ENCODE measurements around the gene SUCLG2. TPM values are rescaled to one million over a fixed set of nuclear protein-coding genes. Genes with fewer than 3 reads are reported as not detected.
A peak's percentile ranks its signal among the peaks of the same experiment; 100 is the strongest.

The SUCLG2 gene
- total and polyA plus RNA-seq, 9 of the 15 experiments (the other 6 are each of a cell fraction or from before 2014, with no cell fraction given), result 10.1 to 41.4 (median 29.0) TPM

DNA sequence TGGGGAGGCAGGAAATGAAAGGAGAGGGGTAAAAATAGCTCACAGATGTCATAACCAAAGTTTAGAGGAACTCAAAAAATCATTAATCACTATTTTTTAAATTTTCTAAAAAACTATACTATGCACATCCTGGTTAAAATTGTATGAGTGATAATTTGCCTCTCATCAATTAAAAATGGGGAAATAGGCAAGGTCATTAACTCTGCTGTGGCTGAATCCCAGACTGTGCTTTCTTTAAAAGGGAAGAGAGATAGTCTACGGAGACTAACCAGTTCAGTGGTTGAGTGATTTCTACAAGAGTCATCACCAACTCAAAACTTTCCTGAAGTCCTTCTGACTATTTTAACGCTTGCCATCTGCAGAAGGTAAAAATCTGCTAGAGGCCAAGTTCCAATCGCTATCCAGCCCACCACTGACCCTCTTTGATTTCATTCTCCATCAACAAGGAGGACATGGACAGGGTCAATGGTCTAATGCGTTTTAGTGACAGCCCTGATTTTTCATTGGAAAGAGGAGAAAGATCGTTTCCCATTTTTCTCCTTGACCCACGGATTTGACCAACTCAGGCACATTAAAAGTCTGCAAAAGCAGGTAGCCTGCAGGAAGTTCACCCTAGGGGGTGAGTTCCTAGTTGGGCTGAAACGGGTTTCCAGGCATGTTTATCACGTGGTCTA is 850 bp downstream of the SUCLG2 start:
- Histone ChIP-seq H3K27ac (ENCODE audit: extremely low read depth, low read depth, low read length) (peak overlapping the region; percentile 88), H2AFZ (ENCODE audit: low read depth, low read length) (peak overlapping the region; percentile 100), H3K79me2 (ENCODE audit: control insufficient read depth, insufficient read depth, low read length) (peaks cover 46% of the 10 kb centered on the region), H4K20me1 (replicated peaks; ENCODE audit: control insufficient read depth, insufficient read depth, low read length) (no peaks in the 10 kb centered on the region), H3K9me1 (ENCODE audit: control insufficient read depth, insufficient read depth, low read length) (no peaks in the 10 kb centered on the region), H3K4me1 (replicated peaks in 1 of 2; ENCODE audit: control insufficient read depth in 2 of 2, insufficient read depth in 2 of 2, low read length in 2 of 2) (peaks cover 6 to 14% of the 10 kb centered on the region in 2 experiments; a peak in 4 of 5 replicates), H3K9me3 (replicated peaks; ENCODE audit: control insufficient read depth, insufficient read depth, low read depth, low read length) (peaks cover 4% of the 10 kb centered on the region; the same call in 1 of the 2 replicates), H3K36me3 (ENCODE audit: control insufficient read depth, insufficient read depth, low read length) (peaks cover 2% of the 10 kb centered on the region; the same call in 2 of the 3 replicates), H3K4me3 (peak overlapping the region; percentile 91), H3K9ac (ENCODE audit: insufficient read depth in 1 of 2, low read depth in 2 of 2, low read length in 2 of 2) (peak overlapping the region; percentile 83 to 98), H3K4me2 (ENCODE audit: insufficient read depth, low read length) (peak overlapping the region; percentile 82), H3K27me3 (ENCODE audit: control insufficient read depth in 2 of 2, insufficient read depth in 2 of 2, low read length in 2 of 2) (no peaks in the 10 kb centered on the region)
- 2% methylated on average over 8 of the region's 8 CpGs for WGBS (ENCODE audit: insufficient coverage, low coverage, missing lambda C conversion rate)
- peak in 2 of 4 experiments; percentile 10 for DNase-seq (ENCODE audit: extremely low read depth in 1 of 4, low spot score in 3 of 4)
- CTCF ChIA-PET (ENCODE audit: low intra/inter-chr PET ratio), result no interaction called here
- in situ Hi-C loops (cut with MboI), result no loop called here
- intact Hi-C loops (cut with micrococcal nuclease), result no loop called here
- POLR2A ChIA-PET, result interaction anchor here (1.3 kb wide), 1 partner anchor 13 kb away, joined by 4 read pairs; no protein-coding TSS in a partner anchor
- FAIRE-seq, result peak; percentile 63
- ATAC-seq, result peak; percentile 24
- BruUV-seq (replicated peaks), result TSS peak; percentile 41
- TF ChIP-seq ZNF780A (CRISPR knock-in tag; IDR thresholded peaks at IDR 0.05), result no peak
- TF ChIP-seq TSC22D4 (tag; IDR thresholded peaks at IDR 0.05), result no peak
- no peak for TF ChIP-seq ZEB2 (IDR thresholded peaks at IDR 0.05)
- no peak for TF ChIP-seq MCM5 (IDR thresholded peaks at IDR 0.05; ENCODE audit: low read depth)
- TF ChIP-seq, protein P1, sequence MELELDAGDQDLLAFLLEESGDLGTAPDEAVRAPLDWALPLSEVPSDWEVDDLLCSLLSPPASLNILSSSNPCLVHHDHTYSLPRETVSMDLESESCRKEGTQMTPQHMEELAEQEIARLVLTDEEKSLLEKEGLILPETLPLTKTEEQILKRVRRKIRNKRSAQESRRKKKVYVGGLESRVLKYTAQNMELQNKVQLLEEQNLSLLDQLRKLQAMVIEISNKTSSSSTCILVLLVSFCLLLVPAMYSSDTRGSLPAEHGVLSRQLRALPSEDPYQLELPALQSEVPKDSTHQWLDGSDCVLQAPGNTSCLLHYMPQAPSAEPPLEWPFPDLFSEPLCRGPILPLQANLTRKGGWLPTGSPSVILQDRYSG (tag; conservative IDR thresholded peaks at IDR 0.05; ENCODE audit: low read depth), result no peak
- TF ChIP-seq, protein P2, sequence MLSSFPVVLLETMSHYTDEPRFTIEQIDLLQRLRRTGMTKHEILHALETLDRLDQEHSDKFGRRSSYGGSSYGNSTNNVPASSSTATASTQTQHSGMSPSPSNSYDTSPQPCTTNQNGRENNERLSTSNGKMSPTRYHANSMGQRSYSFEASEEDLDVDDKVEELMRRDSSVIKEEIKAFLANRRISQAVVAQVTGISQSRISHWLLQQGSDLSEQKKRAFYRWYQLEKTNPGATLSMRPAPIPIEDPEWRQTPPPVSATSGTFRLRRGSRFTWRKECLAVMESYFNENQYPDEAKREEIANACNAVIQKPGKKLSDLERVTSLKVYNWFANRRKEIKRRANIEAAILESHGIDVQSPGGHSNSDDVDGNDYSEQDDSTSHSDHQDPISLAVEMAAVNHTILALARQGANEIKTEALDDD (IDR thresholded peaks at IDR 0.05), result peak; percentile 87
- no peak for TF ChIP-seq KLF10 (CRISPR knock-in tag; IDR thresholded peaks at IDR 0.05)
- TF ChIP-seq MNT (conservative IDR thresholded peaks at IDR 0.05), result peak in 1 of 2 experiments; percentile 35; a peak in 1 of 4 replicates
- no peak for TF ChIP-seq TBP (optimal IDR thresholded peaks at IDR 0.05; ENCODE audit: low read depth, low read length)
- no peak for TF ChIP-seq THRB (CRISPR knock-in tag; conservative IDR thresholded peaks at IDR 0.05)
- TF ChIP-seq ATF2 (CRISPR knock-in tag; IDR thresholded peaks at IDR 0.05), result no peak
- TF ChIP-seq L3MBTL2 (IDR thresholded peaks at IDR 0.05), result no peak
- TF ChIP-seq MAFG (tag; conservative IDR thresholded peaks at IDR 0.05), result no peak
- TF ChIP-seq, protein P3, sequence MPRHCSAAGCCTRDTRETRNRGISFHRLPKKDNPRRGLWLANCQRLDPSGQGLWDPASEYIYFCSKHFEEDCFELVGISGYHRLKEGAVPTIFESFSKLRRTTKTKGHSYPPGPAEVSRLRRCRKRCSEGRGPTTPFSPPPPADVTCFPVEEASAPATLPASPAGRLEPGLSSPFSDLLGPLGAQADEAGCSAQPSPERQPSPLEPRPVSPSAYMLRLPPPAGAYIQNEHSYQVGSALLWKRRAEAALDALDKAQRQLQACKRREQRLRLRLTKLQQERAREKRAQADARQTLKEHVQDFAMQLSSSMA (CRISPR knock-in tag; IDR thresholded peaks at IDR 0.05), result no peak
- TF ChIP-seq TAL1 (IDR thresholded peaks at IDR 0.05), result no peak

Measured in K562 (cell line).